Measurements from ENCODE around the gene ATP10A.
"Not testable (repeated sequence)": the region's sequence is repeated elsewhere in the genome, so short reads cannot be mapped to it uniquely, and the experiment has no call there.

ATP10A gene

DNA sequence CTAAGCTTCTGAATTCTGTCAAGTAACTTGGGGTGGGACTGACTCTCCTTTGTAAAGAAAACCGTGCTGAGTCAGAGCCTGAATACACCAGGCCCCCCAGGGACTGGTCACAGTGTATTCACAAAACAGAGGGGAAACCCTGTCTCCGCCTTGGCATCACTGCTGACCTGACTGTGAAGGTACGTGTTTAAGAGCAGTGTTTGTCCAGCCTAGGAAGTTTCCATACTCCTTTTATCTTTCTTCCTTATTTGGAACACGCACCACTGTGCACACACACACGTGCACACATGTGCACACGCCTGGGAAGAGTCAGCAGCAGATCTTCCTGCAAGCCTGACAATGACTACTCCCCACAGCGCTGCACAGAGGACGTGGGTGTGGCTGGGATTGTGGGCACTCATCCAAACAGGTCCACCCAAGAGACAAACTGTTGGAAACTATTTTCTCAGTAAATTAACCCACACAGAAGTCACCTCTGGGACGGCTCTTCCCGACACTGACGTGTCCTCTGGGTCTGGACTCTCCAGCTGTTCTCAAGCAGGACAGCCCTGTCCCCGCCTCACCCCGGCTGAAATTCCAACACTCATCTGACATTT lies 87.7 kb downstream of the ATP10A start:
- Histone ChIP-seq H3K36me3 (ENCODE audit: control insufficient read depth, insufficient read depth, low read length) (no peaks in the 10 kb centered on the region), H3K4me3 (ENCODE audit: low read length) (no peak overlapping the region), H3K4me1 (ENCODE audit: control insufficient read depth, insufficient read depth, low read length) (peaks cover 4% of the 10 kb centered on the region), H3K27ac (ENCODE audit: low read length) (no peak overlapping the region), H3K9me3 (ENCODE audit: control insufficient read depth, insufficient read depth, low read length) (no peaks in the 10 kb centered on the region), H3K27me3 (ENCODE audit: control insufficient read depth, insufficient read depth, low read length) (no peaks in the 10 kb centered on the region)
- no peak for DNase-seq (ENCODE audit: low read depth, low spot score)
- WGBS (ENCODE audit: insufficient coverage, insufficient read length), result no CpG with 5 or more reads among the region's 13 CpGs

DNA sequence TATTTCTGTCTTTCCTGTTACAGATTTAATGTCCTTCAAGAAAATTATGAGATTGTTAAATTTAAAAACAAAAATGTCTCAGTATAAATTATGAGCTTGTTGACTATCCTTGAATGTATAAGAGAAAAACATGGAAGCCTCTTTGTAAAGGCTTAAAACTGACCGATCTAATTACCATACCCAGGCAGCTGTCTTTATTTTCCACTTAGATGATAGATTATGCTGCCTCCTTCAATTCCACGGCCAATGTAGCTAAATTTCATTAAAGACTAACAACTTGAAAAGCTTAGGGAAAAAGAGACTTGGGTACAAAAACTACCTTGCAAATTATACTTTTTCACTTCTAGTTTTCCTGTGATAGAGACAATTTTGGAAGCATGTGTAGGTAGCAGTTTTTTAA lies 88.3 kb downstream of the ATP10A start:
- no peak for DNase-seq (ENCODE audit: low read depth, low spot score)
- Histone ChIP-seq H3K9me3 (ENCODE audit: control insufficient read depth, insufficient read depth, low read length) (no peaks in the 10 kb centered on the region), H3K4me1 (ENCODE audit: control insufficient read depth, insufficient read depth, low read length) (peaks cover 4% of the 10 kb centered on the region), H3K36me3 (ENCODE audit: control insufficient read depth, insufficient read depth, low read length) (no peaks in the 10 kb centered on the region), H3K27me3 (ENCODE audit: control insufficient read depth, insufficient read depth, low read length) (no peaks in the 10 kb centered on the region), H3K27ac (ENCODE audit: low read length) (no peak overlapping the region), H3K4me3 (ENCODE audit: low read length) (no peak overlapping the region)
- no CpG with 5 or more reads among the region's 2 CpGs for WGBS (ENCODE audit: insufficient coverage, insufficient read length)

DNA sequence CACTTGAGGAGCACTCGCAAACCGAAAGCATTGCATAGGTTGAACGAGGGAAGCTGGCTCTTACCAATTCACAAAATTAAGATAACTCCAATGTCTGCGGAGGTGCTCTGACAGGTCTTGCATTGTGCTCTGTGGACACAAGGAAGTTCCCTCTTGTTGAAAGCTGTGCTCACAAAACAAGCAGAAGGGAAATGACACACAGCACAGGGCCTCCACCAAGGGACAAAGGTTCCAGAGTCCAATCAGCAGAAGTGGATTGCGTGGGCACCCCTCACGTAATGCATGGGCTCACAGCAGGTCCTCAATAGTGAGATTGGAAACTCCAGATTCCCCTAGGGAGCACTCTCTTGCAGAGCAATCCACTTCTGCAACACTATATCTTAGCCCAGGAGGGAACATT lies 89.9 kb downstream of the ATP10A start:
- no peaks in the 10 kb centered on the region for H3K27me3 ChIP-seq (ENCODE audit: control insufficient read depth, insufficient read depth, low read length)
- peaks cover 4% of the 10 kb centered on the region for H3K4me1 ChIP-seq (ENCODE audit: control insufficient read depth, insufficient read depth, low read length)
- H3K4me3 ChIP-seq (ENCODE audit: low read length), result no peak overlapping the region
- no peaks in the 10 kb centered on the region for H3K9me3 ChIP-seq (ENCODE audit: control insufficient read depth, insufficient read depth, low read length)
- WGBS (ENCODE audit: insufficient coverage, insufficient read length), result no CpG with 5 or more reads among the region's 6 CpGs
- H3K36me3 ChIP-seq (ENCODE audit: control insufficient read depth, insufficient read depth, low read length), result no peaks in the 10 kb centered on the region
- H3K27ac ChIP-seq (ENCODE audit: low read length), result no peak overlapping the region
- DNase-seq (ENCODE audit: low read depth, low spot score), result no peak

DNA sequence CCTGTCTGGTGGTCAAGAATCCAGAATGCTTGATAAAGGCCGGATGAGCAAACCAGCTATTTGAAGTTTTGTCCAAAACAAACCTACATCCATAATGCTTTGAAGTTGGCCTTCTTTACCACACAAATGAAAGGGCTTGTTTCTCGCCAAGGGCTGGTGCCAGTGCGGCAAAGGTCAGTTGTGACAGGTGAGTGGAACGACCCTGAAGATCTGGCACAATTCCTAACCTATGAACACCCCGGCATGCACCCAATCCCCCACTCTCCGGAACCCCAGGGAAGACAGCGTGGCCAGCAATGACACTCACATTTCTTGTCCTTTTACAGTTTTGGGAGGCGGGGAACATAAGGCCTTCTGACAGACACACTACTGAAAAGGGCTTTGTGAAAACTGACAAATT lies 90.6 kb downstream of the ATP10A start:
- no CpG with 5 or more reads among the region's 8 CpGs for WGBS (ENCODE audit: insufficient coverage, insufficient read length)
- Histone ChIP-seq H3K4me3 (ENCODE audit: low read length) (no peak overlapping the region), H3K9me3 (ENCODE audit: control insufficient read depth, insufficient read depth, low read length) (no peaks in the 10 kb centered on the region), H3K36me3 (ENCODE audit: control insufficient read depth, insufficient read depth, low read length) (no peaks in the 10 kb centered on the region), H3K27ac (ENCODE audit: low read length) (no peak overlapping the region), H3K4me1 (ENCODE audit: control insufficient read depth, insufficient read depth, low read length) (peaks cover 4% of the 10 kb centered on the region), H3K27me3 (ENCODE audit: control insufficient read depth, insufficient read depth, low read length) (no peaks in the 10 kb centered on the region)
- no peak for DNase-seq (ENCODE audit: low read depth, low spot score)

DNA sequence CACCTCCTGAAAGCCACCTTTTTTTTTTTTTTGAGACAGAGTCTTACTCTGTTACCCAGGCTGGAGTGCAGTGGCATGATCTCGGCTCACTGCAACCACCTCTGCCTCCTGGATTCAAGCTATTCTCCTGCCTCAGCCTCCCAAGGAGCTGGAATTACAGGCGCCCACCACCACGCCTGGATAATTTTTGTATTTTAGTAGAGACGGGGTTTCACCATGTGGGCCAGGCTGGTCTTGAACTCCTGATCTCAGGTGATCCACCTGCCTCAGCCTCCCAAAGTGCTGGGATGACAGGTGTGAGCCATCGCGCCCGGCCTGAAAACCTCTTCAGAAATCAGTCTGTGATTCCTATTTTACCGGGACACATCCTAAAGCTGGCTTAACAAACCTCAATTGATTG lies 91.4 kb downstream of the ATP10A start:
- DNase-seq (ENCODE audit: low read depth, low spot score); H3K9me3 ChIP-seq (ENCODE audit: control insufficient read depth, insufficient read depth, low read length); H3K27ac ChIP-seq (ENCODE audit: low read length); H3K4me1 ChIP-seq (ENCODE audit: control insufficient read depth, insufficient read depth, low read length); H3K36me3 ChIP-seq (ENCODE audit: control insufficient read depth, insufficient read depth, low read length); H3K4me3 ChIP-seq (ENCODE audit: low read length); H3K27me3 ChIP-seq (ENCODE audit: control insufficient read depth, insufficient read depth, low read length): not testable (repeated sequence)
- WGBS (ENCODE audit: insufficient coverage, insufficient read length), result no CpG with 5 or more reads among the region's 8 CpGs

DNA sequence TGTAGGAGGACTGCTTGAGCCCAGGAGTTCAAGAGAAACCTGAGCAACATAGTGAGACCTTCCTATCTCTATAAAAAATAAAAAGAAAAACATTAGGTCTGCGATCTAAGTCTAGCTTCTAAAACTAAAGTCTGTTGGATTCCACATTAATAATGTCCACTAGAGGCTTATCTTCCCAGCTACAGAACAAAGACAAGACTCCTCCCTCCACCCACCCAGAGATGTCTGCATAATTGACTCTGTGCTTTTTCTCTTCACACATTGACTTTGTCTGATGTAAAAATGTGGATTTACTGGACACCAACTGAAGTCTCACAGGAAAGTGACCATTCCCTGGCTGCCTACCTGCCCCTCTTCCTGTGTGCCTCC lies 91.8 kb downstream of the ATP10A start:
- H3K27me3 ChIP-seq (ENCODE audit: control insufficient read depth, insufficient read depth, low read length), result no peaks in the 10 kb centered on the region
- no peak overlapping the region for H3K4me3 ChIP-seq (ENCODE audit: low read length)
- no CpG with 5 or more reads among the region's 1 CpG for WGBS (ENCODE audit: insufficient coverage, insufficient read length)
- no peak for DNase-seq (ENCODE audit: low read depth, low spot score)
- no peak overlapping the region for H3K27ac ChIP-seq (ENCODE audit: low read length)
- H3K4me1 ChIP-seq (ENCODE audit: control insufficient read depth, insufficient read depth, low read length), result peaks cover 4% of the 10 kb centered on the region
- H3K36me3 ChIP-seq (ENCODE audit: control insufficient read depth, insufficient read depth, low read length), result no peaks in the 10 kb centered on the region
- H3K9me3 ChIP-seq (ENCODE audit: control insufficient read depth, insufficient read depth, low read length), result no peaks in the 10 kb centered on the region

DNA sequence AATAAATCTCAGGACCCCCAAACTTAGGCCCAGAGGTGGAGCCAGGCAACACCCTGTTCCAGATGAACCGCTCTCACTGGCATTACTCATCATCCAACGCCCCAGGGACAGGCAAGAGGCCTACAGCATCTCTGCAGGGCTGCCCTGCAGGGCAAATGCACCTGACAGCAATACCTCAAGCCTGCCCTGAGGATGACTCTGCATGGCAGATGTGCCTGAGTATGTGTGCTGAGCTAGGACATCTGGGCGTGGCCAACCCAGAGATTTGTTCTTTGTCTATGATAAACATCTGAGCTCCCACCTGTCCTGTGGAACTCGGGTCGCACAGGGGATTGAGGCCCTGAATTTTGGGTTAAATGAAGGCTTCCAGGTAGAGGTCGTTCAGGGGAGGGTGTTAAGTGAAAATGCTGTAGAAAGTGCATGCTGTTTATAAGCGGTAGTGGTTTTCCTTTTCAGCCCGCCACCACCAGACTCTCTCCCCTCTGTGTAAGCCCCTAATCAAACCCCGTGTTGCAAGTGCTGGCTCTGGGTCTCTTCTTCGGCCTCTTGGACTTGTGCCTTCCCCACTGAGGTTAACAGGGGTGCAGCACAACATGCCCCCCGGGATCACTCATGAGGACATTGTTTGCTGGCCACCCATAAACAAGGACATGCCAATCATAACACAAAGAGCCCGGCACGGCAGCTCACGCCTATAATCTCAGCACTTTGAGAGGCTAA lies 92.3 kb downstream of the ATP10A start:
- Histone ChIP-seq H3K27ac (ENCODE audit: low read length) (no peak overlapping the region), H3K9me3 (ENCODE audit: control insufficient read depth, insufficient read depth, low read length) (no peaks in the 10 kb centered on the region), H3K4me1 (ENCODE audit: control insufficient read depth, insufficient read depth, low read length) (peaks cover 4% of the 10 kb centered on the region), H3K4me3 (ENCODE audit: low read length) (no peak overlapping the region), H3K27me3 (ENCODE audit: control insufficient read depth, insufficient read depth, low read length) (no peaks in the 10 kb centered on the region), H3K36me3 (ENCODE audit: control insufficient read depth, insufficient read depth, low read length) (no peaks in the 10 kb centered on the region)
- no peak for DNase-seq (ENCODE audit: low read depth, low spot score)
- WGBS (ENCODE audit: insufficient coverage, insufficient read length), result no CpG with 5 or more reads among the region's 14 CpGs

DNA sequence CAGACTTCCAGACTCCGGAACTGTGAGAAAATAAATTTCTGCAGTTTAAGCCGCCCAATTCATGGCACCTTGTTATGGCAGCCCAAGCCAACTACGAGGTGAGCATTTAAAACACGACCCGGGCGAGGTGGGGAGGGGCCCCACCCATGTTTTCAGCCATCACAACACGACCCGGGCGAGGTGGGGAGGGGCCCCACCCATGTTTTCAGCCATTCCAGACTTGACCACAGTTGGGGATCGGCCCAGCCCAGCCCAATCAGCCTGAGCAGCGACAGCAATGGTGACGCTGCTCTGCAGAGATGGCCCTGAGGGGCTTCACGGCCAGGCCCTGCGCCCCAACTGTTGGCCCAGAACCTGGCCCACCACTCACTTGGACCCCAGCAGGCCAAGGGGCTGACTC lies 93.1 kb downstream of the ATP10A start:
- no peaks in the 10 kb centered on the region for H3K9me3 ChIP-seq (ENCODE audit: control insufficient read depth, insufficient read depth, low read length)
- H3K27me3 ChIP-seq (ENCODE audit: control insufficient read depth, insufficient read depth, low read length), result no peaks in the 10 kb centered on the region
- no peak overlapping the region for H3K4me3 ChIP-seq (ENCODE audit: low read length)
- H3K4me1 ChIP-seq (ENCODE audit: control insufficient read depth, insufficient read depth, low read length), result no peaks in the 10 kb centered on the region
- WGBS (ENCODE audit: insufficient coverage, insufficient read length), result no CpG with 5 or more reads among the region's 14 CpGs
- no peak overlapping the region for H3K27ac ChIP-seq (ENCODE audit: low read length)
- H3K36me3 ChIP-seq (ENCODE audit: control insufficient read depth, insufficient read depth, low read length), result no peaks in the 10 kb centered on the region
- no peak for DNase-seq (ENCODE audit: low read depth, low spot score)

DNA sequence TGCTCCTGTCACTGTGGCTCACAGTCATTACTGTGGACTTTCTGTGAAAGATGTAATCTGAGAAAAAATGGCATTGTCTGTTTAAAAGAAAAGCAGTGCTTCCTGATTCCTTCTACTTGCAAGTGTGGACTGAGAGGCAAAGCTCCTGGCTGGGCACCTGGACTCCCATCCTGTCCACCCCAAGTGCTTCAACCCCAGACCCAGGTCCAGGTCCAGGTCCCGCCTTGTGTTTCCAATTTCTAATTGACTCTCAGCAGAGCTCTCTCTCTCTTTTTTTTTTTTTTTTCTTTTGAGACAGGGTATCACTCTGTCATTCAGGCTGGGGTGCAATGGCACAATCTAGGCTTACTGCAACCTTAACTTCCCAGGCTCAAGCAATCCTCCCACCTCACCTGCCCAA lies 94.9 kb downstream of the ATP10A start:
- Histone ChIP-seq H3K4me1 (ENCODE audit: control insufficient read depth, insufficient read depth, low read length) (no peaks in the 10 kb centered on the region), H3K4me3 (ENCODE audit: low read length) (no peak overlapping the region), H3K27me3 (ENCODE audit: control insufficient read depth, insufficient read depth, low read length) (no peaks in the 10 kb centered on the region), H3K9me3 (ENCODE audit: control insufficient read depth, insufficient read depth, low read length) (no peaks in the 10 kb centered on the region), H3K36me3 (ENCODE audit: control insufficient read depth, insufficient read depth, low read length) (no peaks in the 10 kb centered on the region), H3K27ac (ENCODE audit: low read length) (no peak overlapping the region)
- DNase-seq (ENCODE audit: low read depth, low spot score), result no peak
- WGBS (ENCODE audit: insufficient coverage, insufficient read length), result no CpG with 5 or more reads among the region's 1 CpG

DNA sequence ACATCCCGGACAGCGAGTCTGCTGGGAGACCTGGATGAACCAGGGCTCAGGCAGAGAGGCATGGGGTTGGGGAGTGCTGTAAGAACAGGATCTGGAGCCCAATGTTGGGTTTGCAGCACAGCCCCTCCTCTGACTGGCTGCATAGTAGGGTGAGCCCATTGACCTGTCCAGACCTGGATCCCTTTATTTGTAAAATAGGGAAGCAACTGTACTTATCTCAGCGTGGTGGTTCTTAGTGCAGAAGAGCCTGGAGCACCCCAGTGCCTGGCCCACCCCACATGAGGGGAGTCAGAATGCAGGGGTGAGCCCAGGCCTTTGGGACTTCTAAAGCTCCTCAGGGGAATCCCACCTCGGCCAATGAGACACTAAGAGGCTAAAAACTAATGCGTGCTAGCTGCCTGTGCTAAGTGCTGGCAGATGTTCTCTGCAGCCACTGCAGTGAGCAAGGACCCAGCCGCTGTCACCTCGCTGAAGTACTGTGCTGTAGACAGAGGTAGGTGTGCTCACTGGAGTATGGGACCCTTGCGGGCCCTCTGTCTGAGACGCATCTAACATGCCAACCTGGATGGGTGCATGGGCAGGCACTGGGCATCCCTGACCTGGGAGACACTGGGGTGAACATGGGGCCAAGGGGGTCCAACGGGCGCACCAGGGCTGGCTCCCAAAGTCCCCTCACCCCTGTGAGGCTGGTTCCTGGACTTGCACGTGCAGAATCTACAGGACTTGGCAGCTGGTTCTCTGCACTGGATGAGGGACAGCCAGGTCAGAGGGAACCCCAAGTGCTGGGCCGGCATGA lies 95.6 kb downstream of the ATP10A start:
- no peak for DNase-seq (ENCODE audit: low read depth, low spot score)
- Histone ChIP-seq H3K4me1 (ENCODE audit: control insufficient read depth, insufficient read depth, low read length) (no peaks in the 10 kb centered on the region), H3K27me3 (ENCODE audit: control insufficient read depth, insufficient read depth, low read length) (no peaks in the 10 kb centered on the region), H3K9me3 (ENCODE audit: control insufficient read depth, insufficient read depth, low read length) (no peaks in the 10 kb centered on the region), H3K27ac (ENCODE audit: low read length) (no peak overlapping the region), H3K4me3 (ENCODE audit: low read length) (no peak overlapping the region), H3K36me3 (ENCODE audit: control insufficient read depth, insufficient read depth, low read length) (no peaks in the 10 kb centered on the region)
- no CpG with 5 or more reads among the region's 13 CpGs for WGBS (ENCODE audit: insufficient coverage, insufficient read length)
